ENCODE results near the gene BAIAP2L1.
"Not testable (repeated sequence)": the region's sequence is repeated elsewhere in the genome, so short reads cannot be mapped to it uniquely, and the experiment has no call there.

- not testable (repeated sequence) for TF ChIP-seq POLR2A (IDR thresholded peaks at IDR 0.05; ENCODE audit: low read depth, low read length); TAF1 (IDR thresholded peaks at IDR 0.05; ENCODE audit: borderline replicate concordance, low read depth, low read length)
Observed at GRCh38 chr7:98417604-98418270, 16.8 kb upstream of the BAIAP2L1 start.
